ENCODE results near the gene HES1. TPM values are rescaled to one million over a fixed set of nuclear protein-coding genes. Genes with fewer than 3 reads are reported as not detected.

Gene HES1
- total and polyA plus RNA-seq, 9 of the 15 experiments (the other 6 are each of a cell fraction or from before 2014, with no cell fraction given), result 3.4 to 37.0 (median 19.3) TPM

DNA sequence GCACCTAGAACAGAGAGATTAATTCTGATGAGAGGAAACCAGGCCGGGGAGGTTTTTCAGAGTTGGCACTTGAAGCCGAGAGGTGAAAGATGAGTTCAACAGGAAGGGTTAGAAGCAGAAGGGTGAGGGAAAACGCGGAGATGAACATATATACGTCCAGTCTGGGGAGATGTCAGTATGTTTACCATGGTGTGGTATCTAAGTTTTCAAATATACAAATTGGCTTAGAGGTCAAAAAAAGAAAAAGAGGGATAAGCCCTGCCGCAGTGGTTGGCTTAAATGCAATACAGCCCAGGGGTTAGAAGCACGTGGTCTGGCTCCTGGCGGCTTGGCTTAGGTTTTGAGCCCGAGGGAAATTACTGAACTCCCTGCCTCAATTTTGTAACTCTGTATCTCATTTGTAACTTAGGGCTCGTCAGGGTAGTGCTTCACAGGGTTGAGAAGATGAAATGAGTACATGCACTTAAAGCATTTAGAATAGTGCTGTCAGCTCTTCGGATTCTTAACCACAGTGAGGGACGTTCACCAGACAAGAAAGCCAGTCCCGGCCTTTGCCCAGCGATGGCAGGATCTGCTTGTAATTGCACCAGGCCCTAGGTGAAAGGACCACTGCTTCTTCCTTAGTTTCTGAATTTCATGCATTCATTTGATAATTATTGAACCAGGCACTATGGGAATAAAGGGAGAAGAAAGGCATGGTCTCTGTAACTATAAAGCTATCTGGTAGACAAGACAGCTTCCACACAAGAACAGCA, 6.4 kb downstream of the HES1 start (continued):
- TF ChIP-seq FOXJ2 (tag; IDR thresholded peaks at IDR 0.05) (no peak; the same call in 1 of the 2 replicates), HINFP (tag; conservative IDR thresholded peaks at IDR 0.05; ENCODE audit: low read depth) (peak; percentile 55; the same call in 1 of the 2 replicates), HDAC2 (IDR thresholded peaks at IDR 0.05) (no peak), ZNF324 (CRISPR knock-in tag; IDR thresholded peaks at IDR 0.05) (no peak), MTA2 (IDR thresholded peaks at IDR 0.05; ENCODE audit: low read depth) (0 out of 2 replicates have a peak, but pooled peaks have one; percentile 0), RREB1 (CRISPR knock-in tag; IDR thresholded peaks at IDR 0.05) (no peak), MECOM (CRISPR knock-in tag; IDR thresholded peaks at IDR 0.05) (peak; percentile 72; the same call in 1 of the 2 replicates), L3MBTL2 (IDR thresholded peaks at IDR 0.05) (peak; percentile 71), STAT5A (IDR thresholded peaks at IDR 0.05; ENCODE audit: borderline replicate concordance, low read length) (no peak), BACH1 (tag; IDR thresholded peaks at IDR 0.05) (peak; percentile 38; the same call in 1 of the 2 replicates), ZBTB34 (CRISPR knock-in tag; IDR thresholded peaks at IDR 0.05) (no peak; the same call in 1 of the 2 replicates), ZNF644 (tag; IDR thresholded peaks at IDR 0.05; ENCODE audit: low read depth) (peak; percentile 80; the same call in 1 of the 2 replicates)
- TF ChIP-seq, protein P1, sequence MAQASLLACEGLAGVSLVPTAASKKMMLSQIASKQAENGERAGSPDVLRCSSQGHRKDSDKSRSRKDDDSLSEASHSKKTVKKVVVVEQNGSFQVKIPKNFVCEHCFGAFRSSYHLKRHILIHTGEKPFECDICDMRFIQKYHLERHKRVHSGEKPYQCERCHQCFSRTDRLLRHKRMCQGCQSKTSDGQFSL (CRISPR knock-in tag; IDR thresholded peaks at IDR 0.05), result no peak
- TF ChIP-seq, protein P1 (tag; IDR thresholded peaks at IDR 0.05), result 0 out of 4 replicates have a peak, but pooled peaks of 1 of the 2 experiments have one; percentile 59
- TF ChIP-seq, protein P2, sequence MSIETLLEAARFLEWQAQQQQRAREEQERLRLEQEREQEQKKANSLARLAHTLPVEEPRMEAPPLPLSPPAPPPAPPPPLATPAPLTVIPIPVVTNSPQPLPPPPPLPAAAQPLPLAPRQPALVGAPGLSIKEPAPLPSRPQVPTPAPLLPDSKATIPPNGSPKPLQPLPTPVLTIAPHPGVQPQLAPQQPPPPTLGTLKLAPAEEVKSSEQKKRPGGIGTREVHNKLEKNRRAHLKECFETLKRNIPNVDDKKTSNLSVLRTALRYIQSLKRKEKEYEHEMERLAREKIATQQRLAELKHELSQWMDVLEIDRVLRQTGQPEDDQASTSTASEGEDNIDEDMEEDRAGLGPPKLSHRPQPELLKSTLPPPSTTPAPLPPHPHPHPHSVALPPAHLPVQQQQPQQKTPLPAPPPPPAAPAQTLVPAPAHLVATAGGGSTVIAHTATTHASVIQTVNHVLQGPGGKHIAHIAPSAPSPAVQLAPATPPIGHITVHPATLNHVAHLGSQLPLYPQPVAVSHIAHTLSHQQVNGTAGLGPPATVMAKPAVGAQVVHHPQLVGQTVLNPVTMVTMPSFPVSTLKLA (conservative IDR thresholded peaks at IDR 0.05), result peak in 1 of 2 experiments; percentile 43; a peak in 1 of 4 replicates
